Trophoblast cell (in vitro differentiated cells and primary cell): ENCODE data around the gene TBCK.

Source experiments
- DNase-seq, 2 donors: peaks; one replicate each; pipeline ENCODE4 v3.0.0-alpha.2; 2016
- H2AFZ ChIP-seq: 2 replicates; pipeline ENCODE4 v1.6.1; 2013; ENCODE audit warnings: low read length, moderate library complexity, mild to moderate bottlenecking; ENCODE audit not compliant: insufficient read depth, poor library complexity
- H2AK5ac ChIP-seq: 2 replicates; pipeline ENCODE4 v1.6.1; 2013; ENCODE audit warnings: mild to moderate bottlenecking, low read length
- H2BK120ac ChIP-seq: 2 replicates; pipeline ENCODE4 v1.6.1; 2013; ENCODE audit warnings: low read length, mild to moderate bottlenecking, moderate library complexity; ENCODE audit not compliant: insufficient read depth, poor library complexity
- H2BK12ac ChIP-seq: 2 replicates; pipeline ENCODE4 v1.6.1; 2013; ENCODE audit warnings: mild to moderate bottlenecking, low read length, moderate library complexity
- H2BK5ac ChIP-seq: 2 replicates; pipeline ENCODE4 v1.6.1; 2013; ENCODE audit warnings: low read length, low read depth, moderate library complexity, mild to moderate bottlenecking; ENCODE audit not compliant: poor library complexity
- H3K14ac ChIP-seq: 2 replicates; pipeline ENCODE4 v1.6.1; 2013; ENCODE audit warnings: mild to moderate bottlenecking, low read length
- H3K18ac ChIP-seq: 2 replicates; pipeline ENCODE4 v1.6.1; 2013; ENCODE audit warnings: mild to moderate bottlenecking, low read length
- H3K23ac ChIP-seq: 2 replicates; pipeline ENCODE4 v1.6.1; 2013; ENCODE audit warnings: low read length
- H3K27ac ChIP-seq: 2 replicates; pipeline ENCODE4 v1.5.1; 2013; ENCODE audit warnings: low read depth, mild to moderate bottlenecking, inconsistent platforms, low read length, moderate library complexity
- H3K27me3 ChIP-seq: 2 replicates; pipeline ENCODE4 v1.6.1; 2013; ENCODE audit warnings: inconsistent platforms, mild to moderate bottlenecking, low read length, moderate library complexity; ENCODE audit not compliant: insufficient read depth
- H3K36me3 ChIP-seq, 2 experiments: 1 replicate in 1 of 2; 2 replicates in 1 of 2; pipeline ENCODE4 v1.6.1; 2013; ENCODE audit warnings: low read length in 2 of 2, mild to moderate bottlenecking in 2 of 2, moderate library complexity in 1 of 2; ENCODE audit not compliant: insufficient read depth in 2 of 2, control insufficient read depth in 1 of 2
- H3K4ac ChIP-seq: 2 replicates; pipeline ENCODE4 v1.6.1; 2013; ENCODE audit warnings: low read depth, mild to moderate bottlenecking, low read length, moderate library complexity
- H3K4me1 ChIP-seq, 2 experiments: 1 replicate in 1 of 2; 2 replicates in 1 of 2; pipeline ENCODE4 v1.6.1; 2013; ENCODE audit warnings: low read length in 2 of 2, mild to moderate bottlenecking in 2 of 2, moderate library complexity in 1 of 2; ENCODE audit not compliant: insufficient read depth in 2 of 2, control insufficient read depth in 1 of 2
- H3K4me2 ChIP-seq: 2 replicates; pipeline ENCODE4 v1.6.1; 2013; ENCODE audit warnings: inconsistent platforms, mild to moderate bottlenecking, low read length, moderate library complexity
- H3K4me3 ChIP-seq: 2 replicates; pipeline ENCODE4 v1.5.1; 2013; ENCODE audit warnings: mild to moderate bottlenecking, low read depth, low read length, inconsistent platforms
- H3K79me1 ChIP-seq: one replicate; pipeline ENCODE4 v1.6.1; 2013; ENCODE audit warnings: low read length
- H3K79me2 ChIP-seq: 2 replicates; pipeline ENCODE4 v1.6.1; 2013; ENCODE audit warnings: low read length, mild to moderate bottlenecking; ENCODE audit not compliant: control insufficient read depth, insufficient read depth, poor library complexity
- H3K9ac ChIP-seq: 2 replicates; pipeline ENCODE4 v1.6.1; 2013; ENCODE audit warnings: mild to moderate bottlenecking, low read length
- H3K9me3 ChIP-seq: 2 replicates; pipeline ENCODE4 v1.6.1; 2013; ENCODE audit warnings: low read depth, mild to moderate bottlenecking, control low read depth, inconsistent platforms, low read length; ENCODE audit not compliant: insufficient read depth
- H4K12ac ChIP-seq: 2 replicates; pipeline ENCODE4 v1.6.1; 2013; ENCODE audit warnings: low read depth, mild to moderate bottlenecking, low read length, moderate library complexity
- H4K8ac ChIP-seq: 2 replicates; pipeline ENCODE4 v1.6.1; 2013; ENCODE audit warnings: low read depth, mild to moderate bottlenecking, low read length, moderate library complexity
- H4K91ac ChIP-seq: one replicate; pipeline ENCODE4 v1.6.1; 2013; ENCODE audit warnings: low read depth, mild to moderate bottlenecking, low read length, moderate library complexity
- WGBS: extraction: QIAGEN DNeasy Blood & Tissue Kit; methylation state at CpG from one replicate; pipeline ENCODE4 v1.1.7; 2013; ENCODE audit warnings: missing lambda C conversion rate; ENCODE audit not compliant: insufficient read length, insufficient coverage; ENCODE audit errors: extremely low coverage; 5-methylcytosine and 5-hydroxymethylcytosine counted together

TBCK gene

DNA sequence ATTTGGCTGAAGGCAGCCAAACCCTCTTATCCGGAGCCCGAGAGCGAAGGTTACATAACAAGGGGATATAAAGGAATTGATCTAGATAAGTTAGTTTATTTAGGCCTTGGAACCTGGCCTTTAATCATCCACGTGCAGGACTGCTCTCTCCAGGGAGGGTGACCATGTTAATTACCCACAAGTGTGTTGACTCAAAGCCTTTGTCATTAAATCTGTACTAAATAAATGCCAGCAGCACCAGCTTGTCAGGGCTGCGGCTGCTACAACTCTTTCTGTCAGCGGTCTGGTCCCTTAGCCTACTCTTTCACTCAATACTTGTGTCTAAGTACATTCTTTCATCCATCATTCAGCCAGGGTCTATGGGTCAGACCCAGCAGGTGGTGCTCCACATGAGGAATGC is 206.1 kb downstream of the TBCK start:
- Histone ChIP-seq H3K9ac (no peak overlapping the region), H4K91ac (no peak overlapping the region), H3K4me2 (no peak overlapping the region), H3K79me2 (no peaks in the 10 kb centered on the region), H2AK5ac (no peak overlapping the region), H2BK120ac (no peak overlapping the region), H3K27ac (no peak overlapping the region), H3K23ac (no peak overlapping the region), H4K8ac (no peak overlapping the region), H3K18ac (no peak overlapping the region), H2BK5ac (no peak overlapping the region), H3K4ac (no peak overlapping the region), H3K79me1 (no peaks in the 10 kb centered on the region), H4K12ac (no peak overlapping the region), H3K9me3 (peaks cover 4% of the 10 kb centered on the region), H3K36me3 (peaks cover 2 to 11% of the 10 kb centered on the region in 2 experiments), H2AFZ (no peak overlapping the region), H3K4me3 (no peak overlapping the region), H3K4me1 (no peaks in the 10 kb centered on the region), H3K14ac (no peak overlapping the region), H3K27me3 (no peaks in the 10 kb centered on the region), H2BK12ac (no peak overlapping the region)
- no peak for DNase-seq
- WGBS: no CpG with 5 or more reads among the region's 6 CpGs

DNA sequence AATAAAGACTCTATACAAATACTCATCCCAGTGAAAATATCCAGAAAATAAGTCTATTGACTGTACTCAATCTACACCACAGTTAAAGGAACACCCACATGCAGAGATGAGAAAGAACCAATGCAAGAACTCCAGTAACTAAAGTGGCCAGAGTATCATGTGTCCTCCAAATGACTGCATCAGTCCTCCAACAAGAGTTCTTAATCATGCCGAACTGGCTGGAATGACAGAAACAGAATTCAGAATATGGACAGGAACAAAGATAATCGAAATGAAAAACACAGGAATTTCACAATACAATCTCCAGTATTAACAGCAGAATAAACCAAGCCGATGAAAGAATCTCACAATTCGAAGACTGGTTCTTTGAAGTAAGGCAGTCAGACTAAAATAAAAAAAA is 210.3 kb downstream of the TBCK start:
- Histone ChIP-seq H3K9me3 (peaks cover 6% of the 10 kb centered on the region), H2BK12ac (no peak overlapping the region), H2BK5ac (no peak overlapping the region), H3K18ac (no peak overlapping the region), H2BK120ac (no peak overlapping the region), H3K4me2 (no peak overlapping the region), H2AK5ac (no peak overlapping the region), H4K91ac (no peak overlapping the region), H3K27me3 (no peaks in the 10 kb centered on the region), H3K4ac (no peak overlapping the region), H3K36me3 (peaks cover 2 to 6% of the 10 kb centered on the region in 2 experiments), H3K4me1 (no peaks in the 10 kb centered on the region), H3K4me3 (no peak overlapping the region), H2AFZ (no peak overlapping the region), H3K79me2 (no peaks in the 10 kb centered on the region), H4K8ac (no peak overlapping the region), H3K79me1 (no peaks in the 10 kb centered on the region), H3K14ac (no peak overlapping the region), H3K27ac (no peak overlapping the region), H4K12ac (no peak overlapping the region), H3K23ac (no peak overlapping the region), H3K9ac (no peak overlapping the region)
- no peak for DNase-seq
- no CpG with 5 or more reads among the region's 4 CpGs for WGBS

DNA sequence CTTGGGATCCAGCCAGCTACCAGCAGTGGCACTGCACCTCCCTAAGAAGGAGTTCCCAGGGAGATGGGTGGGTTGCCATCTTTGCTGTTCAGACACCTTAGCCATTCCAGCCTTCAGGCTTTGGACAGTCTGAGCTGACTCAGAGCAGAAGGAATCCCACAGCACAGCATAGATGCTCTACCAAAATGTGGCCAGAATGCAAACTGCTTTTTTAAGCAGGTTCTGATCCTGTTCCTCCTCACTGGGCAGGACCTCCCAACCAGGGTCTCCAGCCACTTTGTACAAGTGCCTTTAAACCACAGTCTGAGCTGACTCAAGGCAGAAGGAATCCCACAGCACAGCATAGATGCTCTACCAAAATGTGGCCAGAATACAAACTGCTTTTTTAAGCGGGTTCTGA is 211.7 kb downstream of the TBCK start:
- Histone ChIP-seq H3K27me3 (no peaks in the 10 kb centered on the region), H3K14ac (no peak overlapping the region), H3K79me2 (no peaks in the 10 kb centered on the region), H3K23ac (no peak overlapping the region), H2BK120ac (no peak overlapping the region), H3K4me3 (no peak overlapping the region), H3K79me1 (no peaks in the 10 kb centered on the region), H4K91ac (no peak overlapping the region), H3K18ac (no peak overlapping the region), H3K27ac (no peak overlapping the region), H2AFZ (no peak overlapping the region), H3K9me3 (peaks cover 3% of the 10 kb centered on the region), H2AK5ac (no peak overlapping the region), H3K4ac (no peak overlapping the region), H3K4me2 (no peak overlapping the region), H3K9ac (no peak overlapping the region), H2BK12ac (no peak overlapping the region), H2BK5ac (no peak overlapping the region), H3K36me3 (no peaks in the 10 kb centered on the region), H4K8ac (no peak overlapping the region), H3K4me1 (no peaks in the 10 kb centered on the region), H4K12ac (no peak overlapping the region)
- no peak for DNase-seq
- no CpG with 5 or more reads among the region's 1 CpG for WGBS

- no peaks in the 10 kb centered on the region for H3K79me2 ChIP-seq
- H4K91ac ChIP-seq: no peak overlapping the region
- H3K36me3 ChIP-seq: peaks cover 4 to 7% of the 10 kb centered on the region in 2 experiments
- H3K27me3 ChIP-seq: no peaks in the 10 kb centered on the region
- no peaks in the 10 kb centered on the region for H3K79me1 ChIP-seq
- H4K12ac ChIP-seq: no peak overlapping the region
- H3K27ac ChIP-seq: no peak overlapping the region
- H3K9me3 ChIP-seq: peaks cover 6% of the 10 kb centered on the region
- H2BK5ac ChIP-seq: no peak overlapping the region
- H3K18ac ChIP-seq: no peak overlapping the region
- H3K9ac ChIP-seq: no peak overlapping the region
- H3K4ac ChIP-seq: no peak overlapping the region
- no peak overlapping the region for H4K8ac ChIP-seq
- H2BK12ac ChIP-seq: no peak overlapping the region
- DNase-seq: no peak
- no peak overlapping the region for H3K14ac ChIP-seq
- H3K4me3 ChIP-seq: no peak overlapping the region
- H2AFZ ChIP-seq: no peak overlapping the region
- WGBS: no CpG with 5 or more reads among the region's 1 CpG
- H2BK120ac ChIP-seq: no peak overlapping the region
- H2AK5ac ChIP-seq: no peak overlapping the region
- H3K23ac ChIP-seq: no peak overlapping the region
- no peaks in the 10 kb centered on the region for H3K4me1 ChIP-seq
- H3K4me2 ChIP-seq: no peak overlapping the region
Measured at GRCh38 chr4:106096454-106096853, 219.6 kb downstream of the TBCK start.
